GM06990 (cell line): ENCODE data around the gene ST6GALNAC4.

Experiments used
- DNase-seq: peaks from one replicate; pipeline ENCODE4 v3.0.0-alpha.2; 2011; ENCODE audit not compliant: insufficient read length; ENCODE audit errors: extremely low read depth
- H3K27me3 ChIP-seq: replicated peaks from 2 replicates; pipeline ENCODE4 v1.6.0; 2011; ENCODE audit warnings: low read length; ENCODE audit not compliant: control insufficient read depth, insufficient read depth
- H3K36me3 ChIP-seq: 2 replicates; pipeline ENCODE4 v1.5.1; 2011; ENCODE audit warnings: low read length; ENCODE audit not compliant: control insufficient read depth, insufficient read depth
- H3K4me3 ChIP-seq: replicated peaks from 2 replicates; pipeline ENCODE4 v1.5.1; 2011; ENCODE audit warnings: low read depth, mild to moderate bottlenecking, control low read depth, low read length
- TF ChIP-seq, protein P1 (sequence below): IDR thresholded peaks from 2 replicates; pipeline ENCODE4 v1.5.1; 2011; ENCODE audit warnings: low read length, control low read depth, mild to moderate bottlenecking, inconsistent platforms; ENCODE audit not compliant: insufficient read depth, poor library complexity, severe bottlenecking

Gene ST6GALNAC4

DNA sequence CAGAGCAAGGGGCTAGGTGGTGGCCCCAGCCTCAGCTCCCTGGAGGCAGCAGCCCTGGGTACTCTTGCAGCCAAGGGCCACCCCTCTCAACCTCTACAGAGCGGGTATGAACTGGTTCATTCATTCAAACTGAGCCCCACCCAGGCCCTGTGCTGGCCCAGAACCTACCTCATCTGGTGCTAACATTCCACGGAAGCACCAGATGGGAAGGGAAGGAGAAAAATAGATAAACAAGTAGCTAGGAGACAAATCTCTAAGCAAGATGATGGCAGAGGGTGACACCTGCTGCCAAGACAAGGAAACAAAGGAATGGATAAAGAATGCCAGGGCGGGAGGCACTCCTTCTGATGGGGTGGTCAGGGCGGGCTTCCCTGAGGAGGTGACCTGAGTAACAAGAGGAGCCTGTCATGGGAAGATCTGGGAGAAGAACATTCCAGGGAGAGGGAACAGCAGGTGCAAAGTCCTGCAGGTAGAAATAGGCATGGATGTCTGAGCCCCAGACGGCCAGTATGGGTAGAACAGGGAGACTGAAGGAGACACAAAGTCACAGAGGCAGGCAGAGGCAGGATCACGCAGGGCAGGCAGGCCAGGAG is 6.1 kb downstream of the ST6GALNAC4 start:
- Histone ChIP-seq H3K27me3 (no peaks in the 10 kb centered on the region), H3K36me3 (peaks cover 38% of the 10 kb centered on the region), H3K4me3 (peak overlapping the region; percentile 25)
- no peak for DNase-seq
- TF ChIP-seq, protein P1, sequence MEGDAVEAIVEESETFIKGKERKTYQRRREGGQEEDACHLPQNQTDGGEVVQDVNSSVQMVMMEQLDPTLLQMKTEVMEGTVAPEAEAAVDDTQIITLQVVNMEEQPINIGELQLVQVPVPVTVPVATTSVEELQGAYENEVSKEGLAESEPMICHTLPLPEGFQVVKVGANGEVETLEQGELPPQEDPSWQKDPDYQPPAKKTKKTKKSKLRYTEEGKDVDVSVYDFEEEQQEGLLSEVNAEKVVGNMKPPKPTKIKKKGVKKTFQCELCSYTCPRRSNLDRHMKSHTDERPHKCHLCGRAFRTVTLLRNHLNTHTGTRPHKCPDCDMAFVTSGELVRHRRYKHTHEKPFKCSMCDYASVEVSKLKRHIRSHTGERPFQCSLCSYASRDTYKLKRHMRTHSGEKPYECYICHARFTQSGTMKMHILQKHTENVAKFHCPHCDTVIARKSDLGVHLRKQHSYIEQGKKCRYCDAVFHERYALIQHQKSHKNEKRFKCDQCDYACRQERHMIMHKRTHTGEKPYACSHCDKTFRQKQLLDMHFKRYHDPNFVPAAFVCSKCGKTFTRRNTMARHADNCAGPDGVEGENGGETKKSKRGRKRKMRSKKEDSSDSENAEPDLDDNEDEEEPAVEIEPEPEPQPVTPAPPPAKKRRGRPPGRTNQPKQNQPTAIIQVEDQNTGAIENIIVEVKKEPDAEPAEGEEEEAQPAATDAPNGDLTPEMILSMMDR = no peak

DNA sequence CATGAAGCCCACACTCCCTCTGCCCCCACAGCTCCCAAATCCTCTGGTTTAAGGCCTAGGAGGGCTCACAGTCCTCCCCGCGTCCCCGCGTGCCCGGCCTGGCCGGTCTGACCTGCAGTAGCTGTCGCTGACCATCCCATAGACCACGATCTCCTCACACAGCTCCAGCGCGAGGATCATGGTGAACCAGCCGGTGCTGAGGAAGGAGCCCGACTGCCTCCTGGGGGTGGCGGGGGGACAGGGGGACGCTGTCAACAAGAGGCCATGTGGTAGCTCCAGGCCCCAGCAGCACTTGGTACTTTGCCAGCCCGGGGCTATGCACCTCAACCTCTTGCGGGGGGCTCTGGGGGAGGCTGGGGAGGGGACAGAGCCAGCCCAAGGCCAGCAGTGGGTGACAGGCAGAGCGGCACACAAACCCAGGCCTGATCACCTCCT is 7.0 kb downstream of the ST6GALNAC4 start:
- Histone ChIP-seq H3K4me3 (no peak overlapping the region), H3K36me3 (peaks cover 38% of the 10 kb centered on the region), H3K27me3 (no peaks in the 10 kb centered on the region)
- TF ChIP-seq, protein P1 = no peak
- DNase-seq = no peak

DNA sequence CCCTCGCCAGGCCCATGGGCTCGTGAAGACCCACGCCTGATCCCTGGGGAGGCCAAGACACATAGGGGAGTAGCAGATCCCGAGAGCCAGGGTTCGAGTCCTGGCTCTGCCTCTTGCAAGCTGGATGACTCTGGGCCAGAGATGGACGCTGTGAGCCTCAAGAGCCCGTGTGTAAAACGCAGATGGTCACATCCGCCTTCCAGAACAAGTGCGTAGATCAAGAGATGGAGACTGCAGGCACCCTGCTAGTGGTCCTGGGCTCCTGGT is 8.2 kb downstream of the ST6GALNAC4 start:
- TF ChIP-seq, protein P1 = no peak

DNA sequence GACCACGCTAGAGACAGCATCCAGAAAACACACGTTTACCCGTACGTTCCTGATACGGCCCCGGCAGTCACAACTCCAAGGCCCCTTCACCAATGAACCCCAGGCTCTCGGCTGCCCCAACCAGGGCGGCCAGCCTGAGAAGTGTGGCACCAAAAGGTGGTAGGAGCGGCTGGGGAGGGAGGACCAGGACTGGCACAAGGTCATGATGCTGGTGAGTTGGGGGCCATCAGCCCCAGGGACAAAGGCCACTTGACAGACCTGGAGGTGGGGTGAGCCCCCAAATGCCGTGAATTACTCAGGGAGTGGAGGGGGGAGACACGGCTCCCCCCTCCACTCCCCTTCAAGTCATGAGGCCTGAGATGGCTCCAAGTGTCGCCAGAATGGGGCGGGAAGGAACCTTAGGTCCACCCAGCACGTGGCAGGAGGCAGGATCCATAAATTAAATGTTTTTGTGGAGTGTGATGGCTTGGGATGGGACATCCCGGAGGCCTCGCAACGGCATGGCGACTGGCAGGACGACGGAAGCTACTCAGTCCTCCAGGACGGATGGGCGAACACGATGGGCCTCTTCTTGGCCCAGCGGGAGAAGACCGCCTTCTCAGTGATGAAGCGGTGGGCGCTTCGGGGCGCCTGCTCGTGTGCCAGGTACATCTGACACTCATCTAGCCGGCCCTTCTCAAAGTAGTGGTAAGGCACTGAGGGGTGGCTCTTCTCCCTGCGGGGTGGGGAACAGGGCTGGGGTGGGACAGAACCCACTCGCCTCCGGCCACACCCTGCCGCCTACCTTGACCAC is 8.8 kb downstream of the ST6GALNAC4 start:
- H3K27me3 ChIP-seq = no peaks in the 10 kb centered on the region
- TF ChIP-seq, protein P1 = no peak
- H3K36me3 ChIP-seq = peaks cover 30% of the 10 kb centered on the region
- H3K4me3 ChIP-seq = no peak overlapping the region
- peak; percentile 6 for DNase-seq

More for the DNA sequence above, 8.2 kb downstream of the ST6GALNAC4 start:
- peak; percentile 7 for DNase-seq
- no peaks in the 10 kb centered on the region for H3K27me3 ChIP-seq
- peaks cover 32% of the 10 kb centered on the region for H3K36me3 ChIP-seq
- no peak overlapping the region for H3K4me3 ChIP-seq

DNA sequence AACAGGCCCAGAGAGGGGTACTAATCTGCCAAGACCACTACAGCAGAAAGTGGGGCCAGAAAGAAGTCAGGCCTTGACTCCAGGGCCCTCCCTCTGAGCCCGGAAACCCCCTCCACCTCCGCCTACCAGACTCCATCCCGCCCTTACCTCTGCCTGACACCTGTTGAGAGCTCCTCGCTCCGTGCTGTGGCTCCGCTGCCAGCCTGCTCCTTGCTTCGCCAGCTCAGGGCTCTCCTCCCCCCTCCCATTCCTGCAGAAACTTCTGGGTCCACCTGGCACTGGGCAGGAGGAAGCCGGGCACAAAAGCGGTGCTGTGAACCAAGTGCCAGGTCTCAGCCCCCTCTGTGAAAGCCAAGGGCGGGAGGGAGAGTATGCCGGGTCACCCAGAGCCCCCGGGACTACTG is 11.1 kb downstream of the ST6GALNAC4 start:
- H3K27me3 ChIP-seq = no peaks in the 10 kb centered on the region
- peak; percentile 71 for DNase-seq
- H3K4me3 ChIP-seq = no peak overlapping the region
- TF ChIP-seq, protein P1 = no peak
- H3K36me3 ChIP-seq = peaks cover 18% of the 10 kb centered on the region
